Keratinocyte (primary cell): ENCODE results near the gene MAD1L1. TPM values are rescaled to one million over a fixed set of nuclear protein-coding genes. Genes with fewer than 3 reads are reported as not detected.

ENCODE experiments used
- DNase-seq: peaks from one replicate; pipeline ENCODE4 v3.0.0-alpha.2; 2011; ENCODE audit warnings: low read depth, missing footprints, low spot score
- FAIRE-seq: peaks from 2 replicates; lab custom pipeline; 2011; peaks lifted over from hg19 to GRCh38; lab: Jason Lieb, UNC
- H2AFZ ChIP-seq: 2 replicates; pipeline ENCODE4 v1.6.0; 2012; ENCODE audit warnings: low read length, control low read depth, inconsistent platforms; ENCODE audit not compliant: control insufficient read depth
- H3K27ac ChIP-seq: 2 replicates; pipeline ENCODE4 v1.5.1; 2011; ENCODE audit warnings: low read length; ENCODE audit not compliant: control insufficient read depth, insufficient read depth
- H3K27me3 ChIP-seq: 3 replicates; pipeline ENCODE4 v1.6.0; 2011; ENCODE audit warnings: low read length; ENCODE audit not compliant: control insufficient read depth, insufficient read depth; ENCODE audit errors: extremely low read depth
- H3K36me3 ChIP-seq, 2 experiments: 2 replicates in 1 of 2; 3 replicates in 1 of 2; pipeline ENCODE4 v1.5.1; 2011; ENCODE audit warnings: low read length in 2 of 2, mild to moderate bottlenecking in 1 of 2; ENCODE audit not compliant: control insufficient read depth in 2 of 2, insufficient read depth in 2 of 2; ENCODE audit errors: extremely low read depth in 1 of 2
- H3K4me1 ChIP-seq: 3 replicates; pipeline ENCODE4 v1.5.1; 2011; ENCODE audit warnings: low read length; ENCODE audit not compliant: control insufficient read depth, insufficient read depth; ENCODE audit errors: extremely low read depth
- H3K4me2 ChIP-seq: 3 replicates; pipeline ENCODE4 v1.6.0; 2011; ENCODE audit warnings: low read depth, low read length; ENCODE audit not compliant: control insufficient read depth, insufficient read depth; ENCODE audit errors: extremely low read depth
- H3K4me3 ChIP-seq, 3 experiments: fragments of 200-600 bp in 1 of 3; sonication (generic) in 1 of 3; 2 replicates in 2 of 3; 3 replicates in 1 of 3; pipeline ENCODE4 v1.5.1; 2011 to 2016; ENCODE audit warnings: low read length in 3 of 3, mild to moderate bottlenecking in 3 of 3, control low read depth in 2 of 3, inconsistent platforms in 1 of 3, low read depth in 1 of 3, mixed read lengths in 1 of 3, mixed run types in 1 of 3, moderate library complexity in 1 of 3; ENCODE audit not compliant: control insufficient read depth in 2 of 3, insufficient read depth in 2 of 3; ENCODE audit errors: extremely low read depth in 1 of 3
- H3K79me2 ChIP-seq: 2 replicates; pipeline ENCODE4 v1.6.0; 2012; ENCODE audit warnings: low read length; ENCODE audit not compliant: control insufficient read depth, insufficient read depth
- H3K9ac ChIP-seq: 3 replicates; pipeline ENCODE4 v1.6.0; 2011; ENCODE audit warnings: low read length; ENCODE audit not compliant: control insufficient read depth, insufficient read depth; ENCODE audit errors: extremely low read depth
- H3K9me1 ChIP-seq: 3 replicates; pipeline ENCODE4 v1.6.0; 2011; ENCODE audit warnings: low read length; ENCODE audit not compliant: control insufficient read depth, insufficient read depth; ENCODE audit errors: extremely low read depth
- H3K9me3 ChIP-seq: 2 replicates; pipeline ENCODE4 v1.5.1; 2012; ENCODE audit warnings: low read depth, low read length; ENCODE audit not compliant: control insufficient read depth
- H4K20me1 ChIP-seq: 3 replicates; pipeline ENCODE4 v1.6.0; 2011; ENCODE audit warnings: low read length; ENCODE audit not compliant: control insufficient read depth, insufficient read depth; ENCODE audit errors: extremely low read depth
- CTCF ChIP-seq, 3 experiments: IDR thresholded peaks in 1 of 3; conservative IDR thresholded peaks in 1 of 3; optimal IDR thresholded peaks in 1 of 3; 2 replicates in 2 of 3; 3 replicates in 1 of 3; pipeline versions ENCODE3 to v1.5.1; 2011; ENCODE audit warnings: low read length in 3 of 3, mild to moderate bottlenecking in 3 of 3, moderate library complexity in 2 of 3, control low read depth in 1 of 3, inconsistent platforms in 1 of 3; ENCODE audit not compliant: insufficient read depth in 2 of 3; ENCODE audit errors: extremely low read depth in 1 of 3
- EZH2 ChIP-seq: IDR thresholded peaks from one replicate; pipeline ENCODE4 v1.6.1; 2012; ENCODE audit warnings: inconsistent platforms, mild to moderate bottlenecking, low read length, moderate library complexity
- dilution Hi-C: fragments of 300-500 bp; cut with MboI; formaldehyde crosslinking; loops from one replicate; pipeline ENCODE4 v1.7.0; 2020; ENCODE audit warnings: low sequenced_read_pairs; ENCODE audit not compliant: extremely low pct_ligation_motif_present
- polyA plus RNA-seq, 5 experiments: library from polyadenylated mRNA; depleted of rRNA in 3 of 5; stranded (reverse) in 3 of 5; stranded (forward) in 1 of 5; unstranded in 1 of 5; fragments of >200 nt; gene quantifications; 1 replicate in 1 of 5; 2 replicates in 3 of 5; 3 replicates in 1 of 5; pipeline versions ENCODE4 v1.2.1 to v1.2.3, GENCODE V29; 2011 to 2012; ENCODE audit warnings: missing spikeins in 2 of 5, low read depth in 1 of 5, low replicate concordance in 1 of 5

Gene MAD1L1
- polyA plus RNA-seq, 1 donor (not counting 4 experiments of a cell fraction or from before 2014, with no cell fraction given) = 18.0 TPM

GRCh38 chr7:2006231-2006771 is 226.4 kb downstream of the MAD1L1 start:
- Histone ChIP-seq H3K27ac (no peak overlapping the region), H3K9me3 (no peaks in the 10 kb centered on the region), H4K20me1 (no peaks in the 10 kb centered on the region), H3K79me2 (no peaks in the 10 kb centered on the region), H2AFZ (no peak overlapping the region), H3K4me1 (peaks cover 7% of the 10 kb centered on the region), H3K36me3 (peaks cover 0 to 1% of the 10 kb centered on the region in 2 experiments), H3K4me2 (no peak overlapping the region), H3K27me3 (no peaks in the 10 kb centered on the region), H3K4me3 (no peak overlapping the region), H3K9ac (no peak overlapping the region), H3K9me1 (no peaks in the 10 kb centered on the region)
- TF ChIP-seq CTCF (optimal IDR thresholded peaks at IDR 0.05 in 1 of 3, IDR thresholded peaks at IDR 0.05 in 1 of 3, conservative IDR thresholded peaks at IDR 0.05 in 1 of 3; ENCODE audit: extremely low read depth in 1 of 3, insufficient read depth in 2 of 3, low read length in 3 of 3) (no peak), EZH2 (no peak)
- DNase-seq (no peak), FAIRE-seq (no peak)
- dilution Hi-C loops = no loop called here

- TF ChIP-seq EZH2 (no peak), CTCF (optimal IDR thresholded peaks at IDR 0.05 in 1 of 3, IDR thresholded peaks at IDR 0.05 in 1 of 3, conservative IDR thresholded peaks at IDR 0.05 in 1 of 3; ENCODE audit: extremely low read depth in 1 of 3, insufficient read depth in 2 of 3, low read length in 3 of 3) (no peak)
- Histone ChIP-seq H3K4me2 (no peak overlapping the region), H3K36me3 (peaks cover 0 to 1% of the 10 kb centered on the region in 2 experiments), H3K9me3 (no peaks in the 10 kb centered on the region), H3K27me3 (no peaks in the 10 kb centered on the region), H4K20me1 (no peaks in the 10 kb centered on the region), H3K4me3 (no peak overlapping the region), H3K9me1 (no peaks in the 10 kb centered on the region), H3K4me1 (peaks cover 7% of the 10 kb centered on the region), H3K27ac (no peak overlapping the region), H2AFZ (no peak overlapping the region), H3K79me2 (no peaks in the 10 kb centered on the region), H3K9ac (no peak overlapping the region)
- no peak for FAIRE-seq
- dilution Hi-C loops = no loop called here
- no peak for DNase-seq
These were observed 227.0 kb downstream of the MAD1L1 start for GRCh38 chr7:2005786-2006185.
